ENCODE measurements around the gene PCDHB3. TPM values are rescaled to one million over a fixed set of nuclear protein-coding genes. Genes with fewer than 3 reads are reported as not detected.

The PCDHB3 gene
- total and polyA plus RNA-seq, 2 of the 4 experiments (the other 2 are of a cell fraction) = 0.12 to 0.18 TPM

DNA sequence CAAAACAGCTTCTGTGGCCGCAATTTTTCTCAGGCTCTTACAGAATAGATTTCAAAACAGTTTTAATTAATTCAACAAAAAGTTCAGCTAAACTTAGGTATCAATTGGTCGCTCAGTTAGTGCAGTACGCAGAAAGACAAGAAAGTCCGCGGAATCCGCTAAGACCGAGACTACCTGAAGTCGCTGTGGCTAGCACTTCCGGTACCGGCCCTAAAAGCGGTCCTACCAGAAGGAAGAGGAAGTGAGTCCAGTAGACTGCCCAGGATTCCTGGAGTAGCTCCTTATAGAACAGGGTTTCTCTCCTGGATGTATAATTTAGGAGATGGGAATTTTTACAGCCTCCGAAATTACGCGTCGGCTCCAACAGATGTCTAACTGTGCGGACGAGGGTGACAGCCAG lies 22.4 kb upstream of the PCDHB3 start:
- no peaks in the 10 kb centered on the region for H3K36me3 ChIP-seq (ENCODE audit: control insufficient read depth, insufficient read depth, low read length)
- no peaks in the 10 kb centered on the region for H3K4me1 ChIP-seq (ENCODE audit: control insufficient read depth, insufficient read depth, low read length)
- H2AK5ac ChIP-seq (ENCODE audit: low read depth, low read length) = no peak overlapping the region
- POLR2A ChIA-PET (ENCODE audit: unreplicated experiment) = no interaction called here
- H2AK9ac ChIP-seq (replicated peaks; ENCODE audit: low read depth, low read length, poor library complexity) = no peak overlapping the region
- H3K9ac ChIP-seq (ENCODE audit: low read depth, low read length) = no peak overlapping the region
- no peak overlapping the region for H3K18ac ChIP-seq (ENCODE audit: low read depth, low read length)
- no peak overlapping the region for H4K8ac ChIP-seq (ENCODE audit: low read depth in 2 of 2, low read length in 2 of 2)
- no peak overlapping the region for H3K4me2 ChIP-seq (ENCODE audit: low read depth, low read length)
- H2BK120ac ChIP-seq (ENCODE audit: low read depth, low read length) = no peak overlapping the region
- H3K4ac ChIP-seq (ENCODE audit: low read depth, low read length) = no peak overlapping the region
- no peak overlapping the region for H3K4me3 ChIP-seq (ENCODE audit: insufficient read depth, low read depth, low read length)
- WGBS, 2 experiments (ENCODE audit: extremely low coverage in 2 of 2, insufficient read length in 1 of 2) = 95% methylated on average over 4 of the region's 17 CpGs; no CpG with 5 or more reads in 1 of the 2 experiments
- no peak overlapping the region for H3K56ac ChIP-seq (ENCODE audit: extremely low read depth, insufficient read depth, low read length)
- no peak overlapping the region for H2BK20ac ChIP-seq (ENCODE audit: low read depth, low read length)
- in situ Hi-C loops (cut with MboI; ENCODE audit: low sequenced_read_pairs) (no loop called here), intact Hi-C loops (cut with micrococcal nuclease) (no loop called here), dilution Hi-C loops (cut with HindIII; ENCODE audit: low sequenced_read_pairs, unreplicated experiment) (no loop called here)
- H2AFZ ChIP-seq (replicated peaks; ENCODE audit: low read length, poor library complexity) = peak overlapping the region; percentile 58
- no peaks in the 10 kb centered on the region for H3K9me1 ChIP-seq (ENCODE audit: insufficient read depth, low read length)
- TF ChIP-seq NFE2L2 (IDR thresholded peaks at IDR 0.05; ENCODE audit: low read depth, low read length) (no peak), CHD1 (IDR thresholded peaks at IDR 0.05; ENCODE audit: low read depth, low read length) (no peak), RCOR1 (IDR thresholded peaks at IDR 0.05; ENCODE audit: insufficient replicate concordance, low read length) (no peak), FOS (IDR thresholded peaks at IDR 0.05; ENCODE audit: low read depth, low read length) (no peak), MAFK (IDR thresholded peaks at IDR 0.05; ENCODE audit: low read depth, low read length) (no peak), CEBPB (IDR thresholded peaks at IDR 0.05; ENCODE audit: low read depth, low read length) (no peak), MAZ (IDR thresholded peaks at IDR 0.05; ENCODE audit: borderline replicate concordance, low read depth, low read length) (no peak), RAD21 (IDR thresholded peaks at IDR 0.05; ENCODE audit: low read length) (no peak), SMC3 (IDR thresholded peaks at IDR 0.05; ENCODE audit: low read depth, low read length) (no peak), BHLHE40 (IDR thresholded peaks at IDR 0.05; ENCODE audit: low read depth, low read length) (no peak), RFX5 (IDR thresholded peaks at IDR 0.05; ENCODE audit: low read depth, low read length) (no peak), POLR2A (IDR thresholded peaks at IDR 0.05; ENCODE audit: low read depth, low read length) (no peak)
- TF ChIP-seq, protein P1, sequence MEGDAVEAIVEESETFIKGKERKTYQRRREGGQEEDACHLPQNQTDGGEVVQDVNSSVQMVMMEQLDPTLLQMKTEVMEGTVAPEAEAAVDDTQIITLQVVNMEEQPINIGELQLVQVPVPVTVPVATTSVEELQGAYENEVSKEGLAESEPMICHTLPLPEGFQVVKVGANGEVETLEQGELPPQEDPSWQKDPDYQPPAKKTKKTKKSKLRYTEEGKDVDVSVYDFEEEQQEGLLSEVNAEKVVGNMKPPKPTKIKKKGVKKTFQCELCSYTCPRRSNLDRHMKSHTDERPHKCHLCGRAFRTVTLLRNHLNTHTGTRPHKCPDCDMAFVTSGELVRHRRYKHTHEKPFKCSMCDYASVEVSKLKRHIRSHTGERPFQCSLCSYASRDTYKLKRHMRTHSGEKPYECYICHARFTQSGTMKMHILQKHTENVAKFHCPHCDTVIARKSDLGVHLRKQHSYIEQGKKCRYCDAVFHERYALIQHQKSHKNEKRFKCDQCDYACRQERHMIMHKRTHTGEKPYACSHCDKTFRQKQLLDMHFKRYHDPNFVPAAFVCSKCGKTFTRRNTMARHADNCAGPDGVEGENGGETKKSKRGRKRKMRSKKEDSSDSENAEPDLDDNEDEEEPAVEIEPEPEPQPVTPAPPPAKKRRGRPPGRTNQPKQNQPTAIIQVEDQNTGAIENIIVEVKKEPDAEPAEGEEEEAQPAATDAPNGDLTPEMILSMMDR (conservative IDR thresholded peaks at IDR 0.05; ENCODE audit: low read depth, low read length) = no peak
- TF ChIP-seq, protein P2, sequence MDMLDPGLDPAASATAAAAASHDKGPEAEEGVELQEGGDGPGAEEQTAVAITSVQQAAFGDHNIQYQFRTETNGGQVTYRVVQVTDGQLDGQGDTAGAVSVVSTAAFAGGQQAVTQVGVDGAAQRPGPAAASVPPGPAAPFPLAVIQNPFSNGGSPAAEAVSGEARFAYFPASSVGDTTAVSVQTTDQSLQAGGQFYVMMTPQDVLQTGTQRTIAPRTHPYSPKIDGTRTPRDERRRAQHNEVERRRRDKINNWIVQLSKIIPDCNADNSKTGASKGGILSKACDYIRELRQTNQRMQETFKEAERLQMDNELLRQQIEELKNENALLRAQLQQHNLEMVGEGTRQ (IDR thresholded peaks at IDR 0.05; ENCODE audit: low read depth, low read length) = no peak
- TF ChIP-seq, protein P3, sequence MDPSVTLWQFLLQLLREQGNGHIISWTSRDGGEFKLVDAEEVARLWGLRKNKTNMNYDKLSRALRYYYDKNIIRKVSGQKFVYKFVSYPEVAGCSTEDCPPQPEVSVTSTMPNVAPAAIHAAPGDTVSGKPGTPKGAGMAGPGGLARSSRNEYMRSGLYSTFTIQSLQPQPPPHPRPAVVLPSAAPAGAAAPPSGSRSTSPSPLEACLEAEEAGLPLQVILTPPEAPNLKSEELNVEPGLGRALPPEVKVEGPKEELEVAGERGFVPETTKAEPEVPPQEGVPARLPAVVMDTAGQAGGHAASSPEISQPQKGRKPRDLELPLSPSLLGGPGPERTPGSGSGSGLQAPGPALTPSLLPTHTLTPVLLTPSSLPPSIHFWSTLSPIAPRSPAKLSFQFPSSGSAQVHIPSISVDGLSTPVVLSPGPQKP (IDR thresholded peaks at IDR 0.05; ENCODE audit: borderline replicate concordance, low read depth, low read length) = no peak
- no peaks in the 10 kb centered on the region for H3K79me1 ChIP-seq (ENCODE audit: low read depth in 1 of 2, low read length in 2 of 2)
- DNase-seq = no peak
- H2BK5ac ChIP-seq (ENCODE audit: low read depth, low read length, poor library complexity, severe bottlenecking) = no peak overlapping the region
- no peak overlapping the region for H3K27ac ChIP-seq (ENCODE audit: insufficient read depth, low read length)
- CTCF ChIA-PET = no interaction called here
- H4K20me1 ChIP-seq (ENCODE audit: insufficient read depth, low read length) = no peaks in the 10 kb centered on the region
- no TSS peak for BruUV-seq (replicated peaks)
- H4K5ac ChIP-seq (ENCODE audit: low read depth, low read length) = no peak overlapping the region
- no peak overlapping the region for H2BK15ac ChIP-seq (ENCODE audit: low read depth, low read length)
- no peaks in the 10 kb centered on the region for H3K27me3 ChIP-seq (ENCODE audit: control insufficient read depth, insufficient read depth, low read length)
- ATAC-seq (ENCODE audit: low read depth) = no peak
- no peak overlapping the region for H3K23ac ChIP-seq (ENCODE audit: low read depth, low read length)
- no peak overlapping the region for H3K14ac ChIP-seq (replicated peaks; ENCODE audit: low read depth, low read length)
- H3K9me3 ChIP-seq (ENCODE audit: control insufficient read depth, insufficient read depth, low read length) = no peaks in the 10 kb centered on the region
- no peak overlapping the region for H4K91ac ChIP-seq (ENCODE audit: insufficient read depth, low read depth, low read length)
